ENCODE data around the gene SLC13A3. TPM values are rescaled to one million over a fixed set of nuclear protein-coding genes. Genes with fewer than 3 reads are reported as not detected.

Gene SLC13A3
- total RNA-seq, 1 experiment from 2014 or later, result 17.5 TPM

- no peak overlapping the region for H4K5ac ChIP-seq (ENCODE audit: insufficient read length, low read depth, low read length)
- no peaks in the 10 kb centered on the region for H3K79me2 ChIP-seq (ENCODE audit: insufficient read depth, low read length)
- no peak overlapping the region for H2AK5ac ChIP-seq (ENCODE audit: insufficient read length, low read length)
- no peak overlapping the region for H4K8ac ChIP-seq (replicated peaks; ENCODE audit: insufficient read length, low read depth, low read length)
- H3K27me3 ChIP-seq (ENCODE audit: insufficient read depth, low read length), result no peaks in the 10 kb centered on the region
- H3K23ac ChIP-seq (ENCODE audit: insufficient read length, low read depth, low read length), result no peak overlapping the region
- H3K4me1 ChIP-seq (ENCODE audit: insufficient read depth, low read length), result peaks cover 4% of the 10 kb centered on the region; the same call in 1 of the 2 replicates
- no peak overlapping the region for H2BK20ac ChIP-seq (ENCODE audit: low read depth, low read length, poor library complexity, severe bottlenecking)
- H3K4me1 Mint-ChIP-seq, result peaks cover 43 to 48% of the 10 kb centered on the region in 2 experiments
- H3K23me2 ChIP-seq (ENCODE audit: insufficient read length, low read depth, low read length, poor library complexity, severe bottlenecking), result no peaks in the 10 kb centered on the region
- H3K4ac ChIP-seq (ENCODE audit: low read depth, low read length), result no peak overlapping the region
- no peak overlapping the region for H3K18ac ChIP-seq (ENCODE audit: insufficient read length, low read depth, low read length)
- H2BK5ac ChIP-seq (ENCODE audit: insufficient read length, low read length), result no peak overlapping the region
- H2AFZ ChIP-seq (ENCODE audit: low read length), result no peak overlapping the region
- no peak overlapping the region for H3K4me3 Mint-ChIP-seq
- H3K27ac ChIP-seq (ENCODE audit: insufficient read length, low read depth, low read length), result no peak overlapping the region
- no peak overlapping the region for H3K9ac ChIP-seq (ENCODE audit: extremely low read depth, insufficient read length, low read length)
- DNase-seq, result no peak
- no peak overlapping the region for H2BK12ac ChIP-seq (ENCODE audit: insufficient read length, low read depth, low read length)
- H3K14ac ChIP-seq (ENCODE audit: insufficient read depth, low read length), result no peak overlapping the region
- H3T11ph ChIP-seq (ENCODE audit: low read length), result no peak overlapping the region
- no peak overlapping the region for H3K56ac ChIP-seq (ENCODE audit: insufficient read length, low read depth, low read length)
- H4K20me1 ChIP-seq (ENCODE audit: control insufficient read depth, insufficient read depth, insufficient read length), result no peaks in the 10 kb centered on the region
- no peak overlapping the region for H2BK15ac ChIP-seq (ENCODE audit: low read depth, low read length)
- no CpG with 5 or more reads among the region's 2 CpGs for WGBS (ENCODE audit: extremely low coverage, insufficient read length, low lambda C conversion rate)
- TF ChIP-seq, protein P1, sequence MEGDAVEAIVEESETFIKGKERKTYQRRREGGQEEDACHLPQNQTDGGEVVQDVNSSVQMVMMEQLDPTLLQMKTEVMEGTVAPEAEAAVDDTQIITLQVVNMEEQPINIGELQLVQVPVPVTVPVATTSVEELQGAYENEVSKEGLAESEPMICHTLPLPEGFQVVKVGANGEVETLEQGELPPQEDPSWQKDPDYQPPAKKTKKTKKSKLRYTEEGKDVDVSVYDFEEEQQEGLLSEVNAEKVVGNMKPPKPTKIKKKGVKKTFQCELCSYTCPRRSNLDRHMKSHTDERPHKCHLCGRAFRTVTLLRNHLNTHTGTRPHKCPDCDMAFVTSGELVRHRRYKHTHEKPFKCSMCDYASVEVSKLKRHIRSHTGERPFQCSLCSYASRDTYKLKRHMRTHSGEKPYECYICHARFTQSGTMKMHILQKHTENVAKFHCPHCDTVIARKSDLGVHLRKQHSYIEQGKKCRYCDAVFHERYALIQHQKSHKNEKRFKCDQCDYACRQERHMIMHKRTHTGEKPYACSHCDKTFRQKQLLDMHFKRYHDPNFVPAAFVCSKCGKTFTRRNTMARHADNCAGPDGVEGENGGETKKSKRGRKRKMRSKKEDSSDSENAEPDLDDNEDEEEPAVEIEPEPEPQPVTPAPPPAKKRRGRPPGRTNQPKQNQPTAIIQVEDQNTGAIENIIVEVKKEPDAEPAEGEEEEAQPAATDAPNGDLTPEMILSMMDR (conservative IDR thresholded peaks at IDR 0.05), result no peak
- H3K27me3 Mint-ChIP-seq (ENCODE audit: low read depth), result no peaks in the 10 kb centered on the region; the same call in 1 of the 2 replicates
- H3K79me1 ChIP-seq (ENCODE audit: insufficient read depth, low read depth, low read length, poor library complexity, severe bottlenecking), result no peaks in the 10 kb centered on the region
- H3K9me3 ChIP-seq (ENCODE audit: control insufficient read depth, low read depth, low read length), result peaks cover 5% of the 10 kb centered on the region
- H3K36me3 Mint-ChIP-seq (ENCODE audit: insufficient read depth in 1 of 3, low read depth in 3 of 3), result peaks cover 3 to 26% (median 8%) of the 10 kb centered on the region in 3 experiments; a peak in 4 of 7 replicates
- H3K9me3 Mint-ChIP-seq, result peaks cover 7 to 10% of the 10 kb centered on the region in 2 experiments
- H3K4me2 ChIP-seq (ENCODE audit: insufficient read depth, insufficient read length, low read length), result no peak overlapping the region
- H2BK120ac ChIP-seq (ENCODE audit: low read depth, low read length, poor library complexity, severe bottlenecking), result no peak overlapping the region
- H4K91ac ChIP-seq (ENCODE audit: insufficient read length, low read depth, low read length), result no peak overlapping the region
- no peak overlapping the region for H3K27ac Mint-ChIP-seq
Measured at GRCh38 chr20:46619445-46619844, 31.8 kb downstream of the SLC13A3 start.

Data from H9 (cell line).